Activated B cell treated with CpG ODN at 0.5 μM for 24 hours (primary cell): ENCODE data around the gene SH2D5. TPM values are rescaled to one million over a fixed set of nuclear protein-coding genes. Genes with fewer than 3 reads are reported as not detected.

Experiments
- ATAC-seq: fragments of 200-7000 bp; cut with Tn5 transposase; one replicate; pipeline ENCODE4 v1.10.0; 2021; ENCODE audit warnings: low read depth, mild to moderate bottlenecking, moderate library complexity
- CTCF ChIA-PET: fragments of 350-600 bp; sonication (Branson Sonifier 250); formaldehyde crosslinking; loops from one replicate; lab custom pipeline; 2021; ENCODE audit warnings: antibody characterized with exemption; lab: Charles Lee
- POLR2A ChIA-PET: fragments of 350-600 bp; sonication (Branson Sonifier 250); formaldehyde crosslinking; loops from one replicate; lab custom pipeline; 2021; ENCODE audit warnings: antibody characterized with exemption; lab: Charles Lee
- DNase-seq: peaks from one replicate; pipeline ENCODE4 v3.0.0; 2022
- H3K27ac Mint-ChIP-seq: one replicate; pipeline ENCODE4 v1.8.0; 2020; ENCODE audit warnings: mixed read lengths
- H3K27me3 Mint-ChIP-seq: one replicate; pipeline ENCODE4 v1.8.0; 2021; ENCODE audit warnings: mixed read lengths
- H3K36me3 Mint-ChIP-seq: one replicate; pipeline ENCODE4 v1.8.0; 2021; ENCODE audit warnings: low read depth, mixed read lengths
- H3K4me1 Mint-ChIP-seq: one replicate; pipeline ENCODE4 v1.8.0; 2021; ENCODE audit warnings: mixed read lengths
- H3K4me3 Mint-ChIP-seq: one replicate; pipeline ENCODE4 v1.8.0; 2020; ENCODE audit warnings: mild to moderate bottlenecking, mixed read lengths
- H3K9me3 Mint-ChIP-seq: one replicate; pipeline ENCODE4 v1.8.0; 2020; ENCODE audit warnings: mixed read lengths
- CTCF ChIP-seq: fragments of 200-600 bp; IDR thresholded peaks from one replicate; pipeline ENCODE4 v1.8.0; 2022; ENCODE audit warnings: antibody characterized with exemption, mild to moderate bottlenecking
- intact Hi-C: fragments of 100-400 bp; cut with micrococcal nuclease; formaldehyde crosslinking; loops from one replicate; pipeline ENCODE4 v1.15.1; 2024
- total RNA-seq: library from RNA; stranded (reverse); gene quantifications from 2 replicates; pipeline ENCODE4 v1.2.3, GENCODE V29; 2022

SH2D5 gene
- total RNA-seq, 1 donor from 2014 or later = 0.89 TPM

DNA sequence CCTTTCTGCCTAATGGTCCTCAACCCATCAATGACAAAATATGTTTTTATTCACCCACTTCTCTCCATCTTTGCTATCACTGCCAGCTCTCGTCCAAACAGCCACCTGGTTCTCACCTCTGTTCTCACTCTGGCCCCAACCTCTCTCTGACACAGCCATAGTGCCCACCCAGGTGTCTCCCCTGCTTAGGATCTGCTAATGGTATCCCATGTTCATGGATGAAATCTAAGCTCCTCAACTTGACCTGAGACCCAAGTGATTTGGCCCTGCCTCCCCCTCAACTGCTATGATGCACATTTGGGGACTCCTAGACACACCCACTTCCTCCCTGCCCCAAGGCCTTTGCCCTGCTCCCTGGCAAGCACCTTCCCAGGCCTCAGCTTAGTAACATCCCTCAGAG lies 40.6 kb downstream of the SH2D5 start:
- Mint-ChIP-seq H3K36me3 (no peaks in the 10 kb centered on the region), H3K27me3 (no peaks in the 10 kb centered on the region), H3K9me3 (no peaks in the 10 kb centered on the region), H3K27ac (no peak overlapping the region), H3K4me3 (no peak overlapping the region), H3K4me1 (peaks cover 4% of the 10 kb centered on the region)
- ChIA-PET CTCF (interaction anchor here (0.6 kb wide), 1 partner anchor 26 kb away, joined by 3 read pairs; no protein-coding TSS in a partner anchor), POLR2A (no interaction called here)
- DNase-seq = no peak
- TF ChIP-seq CTCF = no peak
- intact Hi-C loops = loop anchor here (10.0 kb wide), 1 partner anchor 163 kb away; no protein-coding TSS in a partner anchor
- no peak for ATAC-seq

DNA sequence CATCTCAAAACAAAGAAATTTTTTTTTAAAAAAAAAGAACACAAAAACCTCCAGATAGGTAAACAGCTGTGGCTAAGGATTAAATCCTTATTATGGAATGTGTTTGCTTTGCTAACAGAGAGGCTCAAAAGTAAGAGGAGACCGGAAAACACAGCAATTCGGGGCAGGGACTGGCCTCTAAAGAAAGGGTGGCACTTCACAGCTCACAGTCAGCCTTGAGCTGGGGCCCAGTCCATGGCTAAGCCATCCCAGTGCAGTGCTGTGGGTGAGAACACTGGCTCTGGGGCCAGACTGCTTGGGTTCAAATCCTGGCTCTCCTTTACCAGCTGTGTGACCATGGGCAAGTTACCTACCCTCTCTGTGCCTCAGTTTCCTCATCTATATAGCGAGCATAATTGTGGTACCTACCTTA lies 42.9 kb downstream of the SH2D5 start:
- intact Hi-C loops = loop anchor here (10.0 kb wide), 1 partner anchor 165 kb away; no protein-coding TSS in a partner anchor

DNA sequence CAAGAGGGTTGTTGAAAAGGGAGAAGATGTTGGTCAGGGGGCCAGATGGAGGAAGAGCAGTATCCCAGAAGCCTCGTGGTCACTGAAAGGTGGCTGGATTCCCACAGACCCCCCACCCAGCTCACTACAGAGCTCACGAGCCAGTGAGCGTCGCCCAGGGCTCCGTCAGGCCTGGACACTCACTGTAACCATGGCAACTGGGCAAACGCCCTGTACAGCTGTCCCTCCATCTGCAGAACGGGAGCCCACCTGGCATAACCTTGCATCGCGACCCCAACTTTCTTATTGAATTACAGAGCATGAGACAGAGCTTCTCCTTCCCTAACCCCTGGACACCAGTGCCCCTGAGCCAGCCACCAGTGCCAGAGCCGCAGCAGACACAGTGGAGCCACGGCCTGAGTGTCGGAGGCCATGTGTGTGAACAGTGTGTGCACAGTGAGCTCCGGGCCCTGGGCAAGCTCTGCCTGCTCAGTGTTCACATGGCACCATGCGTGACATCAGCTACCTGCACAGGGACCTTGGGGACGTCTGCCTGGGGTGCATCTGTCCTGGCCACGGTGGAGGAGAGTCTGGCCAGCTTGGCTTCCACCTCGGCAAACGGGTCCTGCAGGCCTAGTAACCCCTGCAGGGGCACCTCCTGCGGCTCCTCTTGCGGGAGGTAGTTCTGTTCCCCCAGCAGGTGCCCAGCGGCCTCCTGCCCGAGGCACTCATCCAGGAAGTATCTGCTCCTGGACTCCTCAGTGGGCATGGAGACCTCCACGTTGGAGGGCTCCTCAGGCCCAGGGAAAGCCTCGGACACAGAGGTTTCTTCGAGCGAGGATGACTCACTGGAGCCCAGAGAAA lies 45.4 kb downstream of the SH2D5 start:
- TF ChIP-seq CTCF = no peak
- intact Hi-C loops = no loop called here
- DNase-seq (no peak), ATAC-seq (no peak)
- peaks cover 13% of the 10 kb centered on the region for H3K27me3 Mint-ChIP-seq
- no peak overlapping the region for H3K27ac Mint-ChIP-seq
- ChIA-PET POLR2A (no interaction called here), CTCF (no interaction called here)
- H3K36me3 Mint-ChIP-seq = no peaks in the 10 kb centered on the region
- H3K9me3 Mint-ChIP-seq = no peaks in the 10 kb centered on the region
- H3K4me3 Mint-ChIP-seq = no peak overlapping the region
- no peaks in the 10 kb centered on the region for H3K4me1 Mint-ChIP-seq

More for the DNA sequence above, 42.9 kb downstream of the SH2D5 start:
- no peak for TF ChIP-seq CTCF
- DNase-seq (no peak), ATAC-seq (no peak)
- H3K27me3 Mint-ChIP-seq = peaks cover 10% of the 10 kb centered on the region
- no peak overlapping the region for H3K27ac Mint-ChIP-seq
- H3K4me1 Mint-ChIP-seq = no peaks in the 10 kb centered on the region
- H3K36me3 Mint-ChIP-seq = no peaks in the 10 kb centered on the region
- ChIA-PET POLR2A (no interaction called here), CTCF (no interaction called here)
- H3K9me3 Mint-ChIP-seq = no peaks in the 10 kb centered on the region
- H3K4me3 Mint-ChIP-seq = no peak overlapping the region

DNA sequence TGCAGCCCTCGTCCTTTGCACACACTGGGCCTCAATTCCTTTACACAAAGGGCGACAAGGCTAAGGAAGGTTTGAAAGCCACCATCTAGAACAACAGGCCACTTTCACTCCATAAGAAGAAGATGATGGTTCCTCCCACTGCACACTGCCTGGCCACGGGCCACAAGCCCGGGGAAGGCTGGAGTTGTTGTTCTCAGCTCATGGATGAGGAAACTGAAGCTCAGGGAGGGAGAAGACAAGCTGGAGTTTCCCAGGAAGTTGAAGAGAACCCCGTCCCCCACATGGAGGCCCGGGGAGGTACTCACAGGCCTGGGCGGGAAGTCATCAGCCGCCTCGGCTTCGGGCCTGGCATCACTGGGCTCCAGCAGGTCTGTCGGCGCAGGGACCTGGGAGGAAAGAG lies 46.8 kb downstream of the SH2D5 start:
- ChIA-PET CTCF (no interaction called here), POLR2A (no interaction called here)
- Mint-ChIP-seq H3K9me3 (no peaks in the 10 kb centered on the region), H3K4me1 (no peaks in the 10 kb centered on the region), H3K27ac (no peak overlapping the region), H3K4me3 (no peak overlapping the region), H3K27me3 (peaks cover 13% of the 10 kb centered on the region), H3K36me3 (no peaks in the 10 kb centered on the region)
- DNase-seq (no peak), ATAC-seq (no peak)
- TF ChIP-seq CTCF = no peak
- intact Hi-C loops = no loop called here

DNA sequence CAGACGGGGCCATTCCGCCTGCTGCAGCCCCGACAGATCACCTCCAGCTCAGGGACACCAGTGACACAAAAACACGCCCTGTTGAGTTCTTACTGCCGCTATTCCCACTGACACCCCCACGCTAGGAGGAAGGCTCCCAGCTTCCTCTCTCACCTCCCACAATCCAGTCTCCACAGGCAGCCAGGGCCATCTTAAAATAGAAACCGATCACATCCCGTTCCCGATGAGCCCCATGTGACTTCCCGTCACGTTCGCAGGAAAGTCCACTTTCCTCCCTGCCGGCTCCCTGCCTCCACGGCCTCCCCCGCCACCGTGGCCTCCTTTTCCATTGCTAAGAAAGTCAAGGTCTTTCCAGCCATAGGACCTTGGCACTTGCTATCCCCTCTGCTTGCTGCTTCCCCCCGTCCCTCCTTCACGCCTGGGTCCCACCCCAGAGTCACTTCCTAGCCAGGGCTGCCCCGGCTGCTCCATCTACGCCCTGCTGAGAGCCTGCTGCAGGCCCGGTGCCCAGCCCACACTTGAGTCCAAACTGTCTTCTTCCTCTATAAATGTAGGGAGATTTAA lies 47.3 kb downstream of the SH2D5 start:
- ATAC-seq = no peak
- no peaks in the 10 kb centered on the region for H3K36me3 Mint-ChIP-seq

More for the DNA sequence above, 47.3 kb downstream of the SH2D5 start:
- Mint-ChIP-seq H3K27me3 (peaks cover 13% of the 10 kb centered on the region), H3K4me1 (no peaks in the 10 kb centered on the region), H3K9me3 (no peaks in the 10 kb centered on the region), H3K27ac (no peak overlapping the region), H3K4me3 (no peak overlapping the region)
- no peak for DNase-seq
- intact Hi-C loops = no loop called here
- POLR2A ChIA-PET = no interaction called here
- CTCF ChIA-PET = no interaction called here
- TF ChIP-seq CTCF = no peak
